ENCODE measurements around the gene ZFR.

DNA sequence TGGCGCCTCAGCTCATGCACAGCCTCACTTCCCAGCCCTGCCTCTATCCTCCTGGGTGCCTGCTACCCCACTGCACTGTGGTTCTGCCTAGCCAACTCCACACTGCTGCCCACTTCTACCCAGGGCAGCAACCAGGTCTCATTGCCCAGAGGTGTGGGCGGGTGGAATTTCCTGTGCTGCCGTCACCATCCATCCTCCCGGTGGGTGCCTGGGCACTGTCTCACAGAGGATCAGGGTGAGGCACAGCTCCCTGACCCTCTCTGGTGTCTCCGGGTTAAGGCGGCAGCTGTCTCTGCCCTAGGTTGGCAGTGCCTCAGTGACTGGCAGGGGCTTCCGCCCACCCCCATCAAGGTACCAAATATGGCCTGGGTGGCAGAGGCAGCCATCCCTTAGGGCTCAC is 127.5 kb downstream of the ZFR start:
- TF ChIP-seq, protein P1, sequence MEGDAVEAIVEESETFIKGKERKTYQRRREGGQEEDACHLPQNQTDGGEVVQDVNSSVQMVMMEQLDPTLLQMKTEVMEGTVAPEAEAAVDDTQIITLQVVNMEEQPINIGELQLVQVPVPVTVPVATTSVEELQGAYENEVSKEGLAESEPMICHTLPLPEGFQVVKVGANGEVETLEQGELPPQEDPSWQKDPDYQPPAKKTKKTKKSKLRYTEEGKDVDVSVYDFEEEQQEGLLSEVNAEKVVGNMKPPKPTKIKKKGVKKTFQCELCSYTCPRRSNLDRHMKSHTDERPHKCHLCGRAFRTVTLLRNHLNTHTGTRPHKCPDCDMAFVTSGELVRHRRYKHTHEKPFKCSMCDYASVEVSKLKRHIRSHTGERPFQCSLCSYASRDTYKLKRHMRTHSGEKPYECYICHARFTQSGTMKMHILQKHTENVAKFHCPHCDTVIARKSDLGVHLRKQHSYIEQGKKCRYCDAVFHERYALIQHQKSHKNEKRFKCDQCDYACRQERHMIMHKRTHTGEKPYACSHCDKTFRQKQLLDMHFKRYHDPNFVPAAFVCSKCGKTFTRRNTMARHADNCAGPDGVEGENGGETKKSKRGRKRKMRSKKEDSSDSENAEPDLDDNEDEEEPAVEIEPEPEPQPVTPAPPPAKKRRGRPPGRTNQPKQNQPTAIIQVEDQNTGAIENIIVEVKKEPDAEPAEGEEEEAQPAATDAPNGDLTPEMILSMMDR (IDR thresholded peaks at IDR 0.05) = no peak
- TF ChIP-seq POLR2A (IDR thresholded peaks at IDR 0.05) = no peak

All from esophagus squamous epithelium (tissue), 4 donors.